ENCODE data around the gene RASSF1. TPM values are rescaled to one million over a fixed set of nuclear protein-coding genes. Genes with fewer than 3 reads are reported as not detected.

Gene RASSF1
- total RNA-seq, 1 donor from 2014 or later = 39.5 TPM

- peak overlapping the region; percentile 61 for H3K4me3 ChIP-seq
- intact Hi-C loops (cut with DNase I) = no loop called here
- DNase-seq (peak; percentile 89), ATAC-seq (peak; percentile 79 to 84)
- H3K27ac ChIP-seq = peak overlapping the region; percentile 49
- H3K36me3 ChIP-seq = peaks cover 11% of the 10 kb centered on the region
- no peaks in the 10 kb centered on the region for H3K9me3 ChIP-seq
- H3K4me1 ChIP-seq = peaks cover 12% of the 10 kb centered on the region
- no peaks in the 10 kb centered on the region for H3K27me3 ChIP-seq (ENCODE audit: low read depth)
- TF ChIP-seq, protein P1, sequence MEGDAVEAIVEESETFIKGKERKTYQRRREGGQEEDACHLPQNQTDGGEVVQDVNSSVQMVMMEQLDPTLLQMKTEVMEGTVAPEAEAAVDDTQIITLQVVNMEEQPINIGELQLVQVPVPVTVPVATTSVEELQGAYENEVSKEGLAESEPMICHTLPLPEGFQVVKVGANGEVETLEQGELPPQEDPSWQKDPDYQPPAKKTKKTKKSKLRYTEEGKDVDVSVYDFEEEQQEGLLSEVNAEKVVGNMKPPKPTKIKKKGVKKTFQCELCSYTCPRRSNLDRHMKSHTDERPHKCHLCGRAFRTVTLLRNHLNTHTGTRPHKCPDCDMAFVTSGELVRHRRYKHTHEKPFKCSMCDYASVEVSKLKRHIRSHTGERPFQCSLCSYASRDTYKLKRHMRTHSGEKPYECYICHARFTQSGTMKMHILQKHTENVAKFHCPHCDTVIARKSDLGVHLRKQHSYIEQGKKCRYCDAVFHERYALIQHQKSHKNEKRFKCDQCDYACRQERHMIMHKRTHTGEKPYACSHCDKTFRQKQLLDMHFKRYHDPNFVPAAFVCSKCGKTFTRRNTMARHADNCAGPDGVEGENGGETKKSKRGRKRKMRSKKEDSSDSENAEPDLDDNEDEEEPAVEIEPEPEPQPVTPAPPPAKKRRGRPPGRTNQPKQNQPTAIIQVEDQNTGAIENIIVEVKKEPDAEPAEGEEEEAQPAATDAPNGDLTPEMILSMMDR (IDR thresholded peaks at IDR 0.05) = no peak
Measured at GRCh38 chr3:50365080-50365841, 24.6 kb upstream of the RASSF1 start.

DNA sequence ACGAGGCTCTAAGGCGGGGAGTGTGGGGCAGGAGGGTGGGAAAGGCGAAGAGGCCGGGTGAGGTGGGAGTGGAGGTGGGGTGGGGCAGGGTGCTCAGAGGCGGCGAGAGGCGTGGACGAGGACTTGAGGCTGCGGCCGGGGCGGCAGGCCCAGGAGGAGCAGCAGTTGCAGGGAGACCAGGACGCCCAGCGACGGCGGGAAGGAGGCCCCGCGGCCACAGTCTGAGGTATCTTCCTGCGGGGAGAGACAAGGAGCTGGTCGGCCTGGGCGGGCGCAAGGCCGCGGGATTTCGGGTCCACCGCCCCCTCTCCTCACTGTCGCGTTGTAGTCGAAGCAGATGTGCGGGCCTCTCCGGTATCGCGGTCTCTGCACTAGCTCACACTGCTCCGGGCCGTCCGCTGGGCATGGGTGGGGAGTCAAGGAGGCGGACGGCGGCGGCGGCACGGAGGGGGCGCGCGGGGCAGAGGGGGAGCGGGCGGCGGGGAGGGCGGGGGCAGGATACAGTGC, 24.0 kb upstream of the RASSF1 start:
- ATAC-seq (peak; percentile 5 to 7), DNase-seq (no peak)
- Histone ChIP-seq H3K36me3 (peaks cover 11% of the 10 kb centered on the region), H3K4me1 (peaks cover 18% of the 10 kb centered on the region), H3K27ac (peak overlapping the region; percentile 7), H3K4me3 (peak overlapping the region; percentile 61), H3K9me3 (no peaks in the 10 kb centered on the region), H3K27me3 (ENCODE audit: low read depth) (no peaks in the 10 kb centered on the region)
- intact Hi-C loops (cut with DNase I) = no loop called here
- TF ChIP-seq, protein P1 (IDR thresholded peaks at IDR 0.05) = no peak

GRCh38 chr3:50359760-50360110, 19.1 kb upstream of the RASSF1 start:
- intact Hi-C loops (cut with DNase I) = no loop called here
- H3K9me3 ChIP-seq = no peaks in the 10 kb centered on the region
- DNase-seq (no peak), ATAC-seq (peak; percentile 3 to 5)
- H3K4me1 ChIP-seq = peaks cover 51% of the 10 kb centered on the region
- H3K36me3 ChIP-seq = peaks cover 31% of the 10 kb centered on the region
- no peaks in the 10 kb centered on the region for H3K27me3 ChIP-seq (ENCODE audit: low read depth)
- H3K27ac ChIP-seq = peak overlapping the region; percentile 89
- TF ChIP-seq, protein P1 (IDR thresholded peaks at IDR 0.05) = no peak
- H3K4me3 ChIP-seq = peak overlapping the region; percentile 89

- intact Hi-C loops (cut with DNase I) = no loop called here
- DNase-seq (peak; percentile 97), ATAC-seq (peak; percentile 97 to 98)
- Histone ChIP-seq H3K36me3 (peaks cover 37% of the 10 kb centered on the region), H3K27me3 (ENCODE audit: low read depth) (no peaks in the 10 kb centered on the region), H3K9me3 (no peaks in the 10 kb centered on the region), H3K4me1 (peaks cover 45% of the 10 kb centered on the region), H3K27ac (peak within 1 kb of the TSS; percentile 89), H3K4me3 (peak within 1 kb of the TSS; percentile 89)
- TF ChIP-seq, protein P1 (IDR thresholded peaks at IDR 0.05) = no peak
Measured at GRCh38 chr3:50358911-50359759, 18.5 kb upstream of the RASSF1 start, which contains the start of gene TMEM115. TMEM115 (minus strand) TSS chr3:50359521; CDS start chr3:50359063, 458 bp downstream.

DNA sequence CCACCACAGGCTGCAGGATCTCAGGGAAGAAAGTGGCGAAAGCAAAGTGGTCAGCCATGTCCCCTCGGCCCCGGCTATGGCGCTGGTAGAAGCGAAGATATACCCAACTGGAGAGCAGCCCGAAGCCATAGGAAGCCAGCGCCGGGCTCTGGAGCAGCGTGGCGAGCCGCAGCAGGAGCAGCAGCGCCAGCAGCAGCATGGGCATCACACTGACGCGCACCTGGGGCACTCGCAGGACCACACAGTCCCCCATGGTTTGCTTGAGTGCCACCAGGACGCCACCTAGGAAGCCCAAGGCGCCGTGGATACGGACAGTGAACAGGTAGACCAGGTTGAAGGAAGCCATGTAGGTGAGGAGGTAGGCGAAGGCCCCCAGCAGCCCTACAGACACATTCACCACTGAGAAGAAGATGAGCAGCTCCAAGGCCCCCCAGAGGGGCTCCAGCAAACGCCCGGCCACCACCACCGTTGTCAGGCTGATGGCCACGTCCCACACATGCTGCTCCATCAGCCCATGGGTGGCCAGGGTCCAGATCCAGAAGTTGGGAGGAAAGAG, 17.8 kb upstream of the RASSF1 start:
- intact Hi-C loops (cut with DNase I) = no loop called here
- Histone ChIP-seq H3K9me3 (no peaks in the 10 kb centered on the region), H3K27me3 (ENCODE audit: low read depth) (no peaks in the 10 kb centered on the region), H3K4me1 (peaks cover 45% of the 10 kb centered on the region), H3K27ac (peak overlapping the region; percentile 89), H3K4me3 (peak overlapping the region; percentile 89), H3K36me3 (peaks cover 44% of the 10 kb centered on the region)
- DNase-seq = no peak
- no peak for ATAC-seq
- TF ChIP-seq, protein P1 (IDR thresholded peaks at IDR 0.05) = no peak

All from lower lobe of right lung (tissue), 2 donors.